Peyer's patch (tissue), 4 donors: ENCODE data around the gene TOX3.

Experiments
- CTCF ChIP-seq, 6 experiments: fragments of 450-650 bp in 4 of 6; fragments of 200-600 bp in 2 of 6; sonication (generic) in 1 of 6; IDR thresholded peaks; one replicate each; pipeline ENCODE4 v1.5.1; 2017 to 2019; ENCODE audit warnings: antibody characterized with exemption in 6 of 6, mild to moderate bottlenecking in 3 of 6, moderate library complexity in 1 of 6
- POLR2A ChIP-seq, 2 donors: fragments of 450-650 bp; IDR thresholded peaks; one replicate each; pipeline ENCODE4 v1.5.1; 2017; ENCODE audit warnings: antibody characterized with exemption in 2 of 2, mild to moderate bottlenecking in 2 of 2, moderate library complexity in 2 of 2

- TF ChIP-seq CTCF (IDR thresholded peaks at IDR 0.05) (no peak), POLR2A (IDR thresholded peaks at IDR 0.05) (no peak)
These were observed 112.7 kb downstream of the TOX3 start for GRCh38 chr16:52434224-52434623.
